Stomach (tissue), 4 donors: Measurements from ENCODE around the gene PTPRD.

ENCODE experiments used
- EP300 ChIP-seq: sonication (generic); formaldehyde crosslinking; IDR thresholded peaks from one replicate; pipeline ENCODE4 v1.6.1; 2017; ENCODE audit warnings: antibody characterized with exemption
- TF ChIP-seq, protein P1 (sequence below), 7 experiments: fragments of 450-650 bp in 4 of 7; fragments of 200-600 bp in 3 of 7; sonication (generic) in 3 of 7; IDR thresholded peaks; one replicate each; pipeline ENCODE4 v1.5.1; 2016 to 2019; ENCODE audit warnings: antibody characterized with exemption in 7 of 7, control low read depth in 2 of 7, mild to moderate bottlenecking in 1 of 7

DNA sequence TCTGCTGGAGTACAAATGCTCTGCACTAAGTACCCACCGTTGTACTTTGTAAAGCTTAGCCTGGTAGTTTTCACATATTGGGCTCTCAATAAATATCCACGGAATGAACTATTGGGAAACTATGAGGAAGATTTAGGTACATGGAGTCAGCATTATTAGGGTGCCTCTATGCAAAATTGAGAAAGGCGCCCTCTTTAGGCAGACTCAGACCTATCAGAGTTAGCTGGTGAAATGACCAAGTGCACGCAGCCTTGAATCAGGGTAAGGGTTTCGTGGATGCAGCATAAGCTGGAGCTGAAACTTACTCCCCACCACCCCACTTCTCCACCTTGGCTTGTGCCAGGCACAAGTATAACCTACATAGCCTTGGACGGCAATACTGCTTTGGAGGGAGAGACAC is 1634.5 kb downstream of the PTPRD start:
- TF ChIP-seq, protein P1, sequence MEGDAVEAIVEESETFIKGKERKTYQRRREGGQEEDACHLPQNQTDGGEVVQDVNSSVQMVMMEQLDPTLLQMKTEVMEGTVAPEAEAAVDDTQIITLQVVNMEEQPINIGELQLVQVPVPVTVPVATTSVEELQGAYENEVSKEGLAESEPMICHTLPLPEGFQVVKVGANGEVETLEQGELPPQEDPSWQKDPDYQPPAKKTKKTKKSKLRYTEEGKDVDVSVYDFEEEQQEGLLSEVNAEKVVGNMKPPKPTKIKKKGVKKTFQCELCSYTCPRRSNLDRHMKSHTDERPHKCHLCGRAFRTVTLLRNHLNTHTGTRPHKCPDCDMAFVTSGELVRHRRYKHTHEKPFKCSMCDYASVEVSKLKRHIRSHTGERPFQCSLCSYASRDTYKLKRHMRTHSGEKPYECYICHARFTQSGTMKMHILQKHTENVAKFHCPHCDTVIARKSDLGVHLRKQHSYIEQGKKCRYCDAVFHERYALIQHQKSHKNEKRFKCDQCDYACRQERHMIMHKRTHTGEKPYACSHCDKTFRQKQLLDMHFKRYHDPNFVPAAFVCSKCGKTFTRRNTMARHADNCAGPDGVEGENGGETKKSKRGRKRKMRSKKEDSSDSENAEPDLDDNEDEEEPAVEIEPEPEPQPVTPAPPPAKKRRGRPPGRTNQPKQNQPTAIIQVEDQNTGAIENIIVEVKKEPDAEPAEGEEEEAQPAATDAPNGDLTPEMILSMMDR (IDR thresholded peaks at IDR 0.05): no peak
- TF ChIP-seq EP300: no peak
